Upper lobe of right lung (tissue), 1 donor: ENCODE results near the gene RAB5IF. TPM values are rescaled to one million over a fixed set of nuclear protein-coding genes. Genes with fewer than 3 reads are reported as not detected.

Source experiments
- ATAC-seq: fragments of 200-7000 bp; cut with Tn5 transposase; one replicate; pipeline ENCODE4 v1.9.1; 2020; ENCODE audit warnings: mild to moderate bottlenecking, moderate library complexity
- DNase-seq: peaks from one replicate; pipeline ENCODE4 v3.0.0-alpha.2; 2020
- H3K27ac ChIP-seq: fragments of 200-600 bp; one replicate; pipeline ENCODE4 v1.8.0; 2022
- H3K27me3 ChIP-seq: fragments of 200-600 bp; one replicate; pipeline ENCODE4 v1.8.0; 2022; ENCODE audit warnings: mild to moderate bottlenecking
- H3K36me3 ChIP-seq: fragments of 200-600 bp; one replicate; pipeline ENCODE4 v1.8.0; 2022
- H3K4me1 ChIP-seq: fragments of 200-600 bp; one replicate; pipeline ENCODE4 v1.8.0; 2022
- H3K4me3 ChIP-seq: fragments of 200-600 bp; one replicate; pipeline ENCODE4 v1.8.0; 2022; ENCODE audit warnings: mild to moderate bottlenecking
- H3K9me3 ChIP-seq: fragments of 200-600 bp; one replicate; pipeline ENCODE4 v1.8.0; 2022
- CTCF ChIP-seq: fragments of 200-600 bp; IDR thresholded peaks from one replicate; pipeline ENCODE4 v1.8.0; 2022; ENCODE audit warnings: antibody characterized with exemption
- intact Hi-C: fragments of 100-400 bp; cut with DNase I; formaldehyde crosslinking; loops from one replicate; pipeline ENCODE4 v1.11.0; 2022
- total RNA-seq: library from RNA; stranded (reverse); fragmentation: NEBNext Ultra II Directional; extraction: Animal tissue kit (Norgen Biotek cat#: 25700); gene quantifications from one replicate; pipeline ENCODE4 v1.2.1, GENCODE V29; 2021
- donor health status: DM: no; HTN: yes; CAD: no; lungs with severe emphysema.

Gene RAB5IF
- total RNA-seq, 1 donor from 2014 or later = 91.1 TPM

- no peak for TF ChIP-seq CTCF
- Histone ChIP-seq H3K4me3 (no peak overlapping the region), H3K27ac (no peak overlapping the region), H3K36me3 (peaks cover 31% of the 10 kb centered on the region), H3K27me3 (no peaks in the 10 kb centered on the region), H3K9me3 (no peaks in the 10 kb centered on the region), H3K4me1 (no peaks in the 10 kb centered on the region)
- DNase-seq = no peak
- no peak for ATAC-seq
- intact Hi-C loops = no loop called here
Observed at GRCh38 chr20:36582821-36583220, 22.8 kb upstream of the RAB5IF start.

- Histone ChIP-seq H3K4me1 (no peaks in the 10 kb centered on the region), H3K9me3 (no peaks in the 10 kb centered on the region), H3K4me3 (no peak overlapping the region), H3K36me3 (peaks cover 27% of the 10 kb centered on the region), H3K27me3 (no peaks in the 10 kb centered on the region), H3K27ac (no peak overlapping the region)
- DNase-seq (no peak), ATAC-seq (no peak)
- intact Hi-C loops = no loop called here
- TF ChIP-seq CTCF = no peak
Observed at GRCh38 chr20:36584018-36584481, 21.5 kb upstream of the RAB5IF start.

- TF ChIP-seq CTCF = no peak
- no peaks in the 10 kb centered on the region for H3K9me3 ChIP-seq
- intact Hi-C loops = no loop called here
- no peaks in the 10 kb centered on the region for H3K4me1 ChIP-seq
- H3K36me3 ChIP-seq = peaks cover 12% of the 10 kb centered on the region
- ATAC-seq = no peak
- no peak overlapping the region for H3K4me3 ChIP-seq
- H3K27me3 ChIP-seq = no peaks in the 10 kb centered on the region
- DNase-seq = no peak
- H3K27ac ChIP-seq = no peak overlapping the region
Observed at GRCh38 chr20:36585410-36586125, 20.0 kb upstream of the RAB5IF start.

GRCh38 chr20:36587388-36588070 lies 18.1 kb upstream of the RAB5IF start:
- H3K27ac ChIP-seq = no peak overlapping the region
- intact Hi-C loops = no loop called here
- no peaks in the 10 kb centered on the region for H3K4me1 ChIP-seq
- H3K4me3 ChIP-seq = no peak overlapping the region
- ATAC-seq (no peak), DNase-seq (no peak)
- no peaks in the 10 kb centered on the region for H3K27me3 ChIP-seq
- TF ChIP-seq CTCF = no peak
- no peaks in the 10 kb centered on the region for H3K9me3 ChIP-seq
- H3K36me3 ChIP-seq = peaks cover 10% of the 10 kb centered on the region

- no peaks in the 10 kb centered on the region for H3K9me3 ChIP-seq
- intact Hi-C loops = loop anchor here (5.0 kb wide), 1 partner anchor 34 kb away; no protein-coding TSS in a partner anchor
- H3K27ac ChIP-seq = no peak overlapping the region
- peaks cover 5% of the 10 kb centered on the region for H3K36me3 ChIP-seq
- no peak overlapping the region for H3K4me3 ChIP-seq
- DNase-seq (no peak), ATAC-seq (no peak)
- no peak for TF ChIP-seq CTCF
- H3K27me3 ChIP-seq = no peaks in the 10 kb centered on the region
- H3K4me1 ChIP-seq = peaks cover 3% of the 10 kb centered on the region
Observed at GRCh38 chr20:36591281-36591680, 14.3 kb upstream of the RAB5IF start.
